Uterus (tissue), 2 donors: ENCODE data around the gene NCAPG2.

Experiments
- POLR2A ChIP-seq, 2 donors: fragments of 450-650 bp; IDR thresholded peaks; one replicate each; pipeline ENCODE4 v1.6.1; 2016; ENCODE audit warnings: antibody characterized with exemption in 2 of 2, mild to moderate bottlenecking in 1 of 2, moderate library complexity in 1 of 2
- TF ChIP-seq, protein P1 (sequence below), 4 experiments: fragments of 200-600 bp in 2 of 4; fragments of 450-650 bp in 2 of 4; sonication (generic) in 2 of 4; IDR thresholded peaks; one replicate each; pipeline ENCODE4 v1.5.1; 2016 to 2019; ENCODE audit warnings: antibody characterized with exemption in 4 of 4, mild to moderate bottlenecking in 2 of 4, moderate library complexity in 1 of 4

DNA sequence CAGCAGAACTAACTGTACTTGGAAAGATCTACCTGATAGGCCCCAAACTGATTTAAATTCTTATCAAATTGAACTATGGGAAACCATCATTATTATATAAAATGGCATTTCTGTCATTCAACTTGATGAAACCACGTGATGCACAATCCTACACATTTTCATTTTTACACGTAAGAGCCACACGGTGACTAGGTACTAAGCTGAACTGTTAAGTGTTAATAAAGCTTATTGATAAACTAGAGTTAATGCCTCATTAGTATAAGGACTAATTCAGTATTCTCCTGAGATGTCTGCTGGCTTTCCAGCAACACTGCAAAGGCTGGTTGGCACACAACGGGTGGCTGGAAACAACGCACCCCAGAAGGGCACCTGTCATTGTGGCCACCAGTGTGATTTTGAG is 4.6 kb downstream of the NCAPG2 start:
- TF ChIP-seq, protein P1, sequence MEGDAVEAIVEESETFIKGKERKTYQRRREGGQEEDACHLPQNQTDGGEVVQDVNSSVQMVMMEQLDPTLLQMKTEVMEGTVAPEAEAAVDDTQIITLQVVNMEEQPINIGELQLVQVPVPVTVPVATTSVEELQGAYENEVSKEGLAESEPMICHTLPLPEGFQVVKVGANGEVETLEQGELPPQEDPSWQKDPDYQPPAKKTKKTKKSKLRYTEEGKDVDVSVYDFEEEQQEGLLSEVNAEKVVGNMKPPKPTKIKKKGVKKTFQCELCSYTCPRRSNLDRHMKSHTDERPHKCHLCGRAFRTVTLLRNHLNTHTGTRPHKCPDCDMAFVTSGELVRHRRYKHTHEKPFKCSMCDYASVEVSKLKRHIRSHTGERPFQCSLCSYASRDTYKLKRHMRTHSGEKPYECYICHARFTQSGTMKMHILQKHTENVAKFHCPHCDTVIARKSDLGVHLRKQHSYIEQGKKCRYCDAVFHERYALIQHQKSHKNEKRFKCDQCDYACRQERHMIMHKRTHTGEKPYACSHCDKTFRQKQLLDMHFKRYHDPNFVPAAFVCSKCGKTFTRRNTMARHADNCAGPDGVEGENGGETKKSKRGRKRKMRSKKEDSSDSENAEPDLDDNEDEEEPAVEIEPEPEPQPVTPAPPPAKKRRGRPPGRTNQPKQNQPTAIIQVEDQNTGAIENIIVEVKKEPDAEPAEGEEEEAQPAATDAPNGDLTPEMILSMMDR (IDR thresholded peaks at IDR 0.05), result no peak
- no peak for TF ChIP-seq POLR2A (IDR thresholded peaks at IDR 0.05)
